GM19238 (cell line): ENCODE data around the gene BPIFB3.
"Not testable (repeated sequence)": the region's sequence is repeated elsewhere in the genome, so short reads cannot be mapped to it uniquely, and the experiment has no call there.

ENCODE experiments used
- DNase-seq: peaks from one replicate; pipeline ENCODE4 v3.0.0; 2011; ENCODE audit warnings: low spot score; ENCODE audit not compliant: insufficient read length

The BPIFB3 gene

DNA sequence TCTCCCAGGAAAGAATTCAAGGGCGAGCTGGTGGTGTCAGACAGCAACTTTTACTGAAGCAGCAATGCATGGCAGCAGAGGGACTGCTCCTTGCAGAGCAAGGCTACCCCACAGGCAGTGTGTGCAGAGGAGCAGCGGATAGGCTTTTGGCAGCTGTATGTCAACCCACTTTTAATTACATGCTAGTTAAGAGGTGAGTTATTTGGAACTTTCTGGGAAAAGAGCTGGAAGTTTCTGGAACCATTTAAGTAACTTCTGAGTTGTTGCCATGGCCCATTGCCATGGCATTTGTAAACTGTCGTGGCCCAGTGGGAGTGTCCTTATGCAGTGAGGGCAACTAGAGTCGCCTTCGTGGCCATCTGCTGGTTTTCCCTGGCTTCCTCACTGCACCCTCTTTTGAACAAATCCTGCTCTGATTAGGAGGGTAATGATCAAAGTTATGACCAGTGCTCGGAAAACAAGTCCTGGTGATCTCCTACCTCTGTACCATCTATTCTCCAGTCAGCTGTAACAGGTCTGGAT lies 59.7 kb downstream of the BPIFB3 start:
- no peak for DNase-seq

DNA sequence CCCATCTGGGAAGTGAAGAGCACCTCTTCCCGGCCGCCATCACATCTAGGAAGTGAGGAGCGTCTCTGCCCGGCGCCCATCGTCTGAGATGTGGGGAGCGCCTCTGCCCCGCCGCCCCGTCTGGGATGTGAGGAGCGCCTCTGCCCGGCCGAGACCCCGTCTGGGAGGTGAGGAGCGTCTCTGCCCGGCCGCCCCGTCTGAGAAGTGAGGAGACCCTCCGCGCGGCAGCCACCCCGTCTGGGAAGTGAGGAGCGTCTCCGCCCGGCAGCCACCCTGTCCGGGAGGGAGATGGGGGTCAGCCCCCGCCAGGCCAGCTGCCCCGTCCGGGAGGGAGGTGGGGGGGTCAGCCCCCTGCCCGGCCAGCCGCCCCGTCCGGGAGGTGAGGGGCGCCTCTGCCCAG lies 61.8 kb downstream of the BPIFB3 start:
- not testable (repeated sequence) for DNase-seq

DNA sequence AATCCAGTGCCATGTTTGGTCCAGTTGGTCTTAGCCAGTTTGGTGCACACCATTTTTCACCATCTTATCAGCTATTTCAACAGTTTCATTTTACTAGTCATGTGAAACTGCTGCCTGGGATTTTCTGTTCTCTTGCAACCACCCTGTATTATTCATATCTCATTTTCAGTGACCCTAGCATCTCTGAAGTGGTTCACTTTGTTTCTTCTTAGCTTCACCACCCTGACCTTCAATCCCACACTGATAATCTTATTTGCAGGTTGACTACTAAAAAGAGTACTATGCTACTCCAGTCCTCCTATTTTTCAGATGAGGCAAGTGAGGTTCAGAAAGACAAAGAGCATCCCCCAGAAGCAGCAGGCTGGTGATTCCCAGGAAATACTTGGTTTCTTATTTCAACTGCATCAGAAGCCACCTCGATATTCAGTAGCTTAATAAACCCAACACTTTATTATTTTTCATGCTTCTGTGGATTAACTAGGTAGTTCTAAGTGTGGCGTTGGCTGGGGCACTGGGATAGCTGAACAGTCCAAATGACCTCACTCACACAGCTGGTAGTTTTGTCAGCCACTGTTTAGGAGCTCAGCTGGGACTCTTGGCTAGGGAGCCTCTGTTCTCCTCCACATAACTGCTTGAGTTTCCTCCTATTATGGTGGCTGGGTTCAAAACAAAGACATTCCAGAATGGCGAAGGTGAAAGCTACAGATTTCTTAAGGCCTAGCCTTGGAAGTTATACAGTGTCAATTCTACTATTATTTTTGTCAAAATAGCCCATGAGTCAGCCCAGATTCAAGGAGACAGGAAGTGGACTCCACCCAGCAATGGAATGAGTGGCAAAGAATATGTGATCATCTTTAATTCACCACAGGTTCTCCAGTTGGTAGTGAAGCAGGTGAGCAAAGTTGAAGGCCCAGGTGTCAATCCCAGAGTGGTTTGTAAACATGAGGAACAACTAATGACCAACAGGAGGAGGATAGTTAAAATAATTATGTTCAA lies 66.3 kb downstream of the BPIFB3 start:
- no peak for DNase-seq

DNA sequence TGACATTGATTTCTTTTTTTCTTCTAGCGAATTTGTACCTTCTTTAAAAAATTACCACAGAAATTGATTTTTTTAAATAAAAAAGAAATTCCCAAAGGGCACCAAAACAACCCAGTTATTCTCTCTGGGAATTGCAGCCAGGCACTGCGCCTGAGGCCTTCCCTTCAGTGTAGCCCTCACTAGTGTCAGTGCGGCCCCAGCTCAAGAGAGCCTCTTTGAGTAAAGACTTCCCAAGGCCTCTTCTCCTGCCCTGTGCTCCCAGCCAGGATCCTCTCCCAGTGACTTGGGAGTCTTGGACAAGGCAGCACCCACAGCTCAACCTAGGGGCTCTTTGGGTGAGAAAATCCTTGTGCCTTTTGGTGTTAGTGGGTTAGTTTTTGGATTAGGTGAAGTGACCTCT lies 67.2 kb downstream of the BPIFB3 start:
- no peak for DNase-seq

DNA sequence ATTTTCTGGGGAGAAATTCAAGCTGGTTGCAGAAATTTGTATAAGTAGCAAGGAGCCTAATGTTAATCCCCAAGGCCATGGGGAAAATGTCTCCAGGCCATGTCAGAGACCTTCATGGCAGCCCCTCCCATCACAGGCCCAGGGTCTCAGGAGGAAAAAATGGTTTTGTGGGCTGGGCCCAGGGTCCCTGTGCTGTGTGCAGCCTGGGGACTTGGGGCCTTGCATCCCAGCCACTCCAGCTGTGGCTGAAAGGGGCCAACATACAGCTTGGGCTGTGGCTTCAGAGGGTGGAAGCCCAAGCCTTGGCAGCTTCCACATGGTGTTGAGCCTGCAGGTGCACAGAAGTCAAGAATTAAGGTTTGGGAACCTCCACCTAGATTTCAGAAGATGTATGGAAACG lies 68.6 kb downstream of the BPIFB3 start:
- DNase-seq: not testable (repeated sequence)
